NCI-H128 (cell line): ENCODE results near the gene SHC4.

ENCODE experiments used
- DNase-seq: peaks from one replicate; lab custom pipeline; 2025; ENCODE audit not compliant: unreplicated experiment; lab: John Stamatoyannopoulos, UW

SHC4 gene, protein sequence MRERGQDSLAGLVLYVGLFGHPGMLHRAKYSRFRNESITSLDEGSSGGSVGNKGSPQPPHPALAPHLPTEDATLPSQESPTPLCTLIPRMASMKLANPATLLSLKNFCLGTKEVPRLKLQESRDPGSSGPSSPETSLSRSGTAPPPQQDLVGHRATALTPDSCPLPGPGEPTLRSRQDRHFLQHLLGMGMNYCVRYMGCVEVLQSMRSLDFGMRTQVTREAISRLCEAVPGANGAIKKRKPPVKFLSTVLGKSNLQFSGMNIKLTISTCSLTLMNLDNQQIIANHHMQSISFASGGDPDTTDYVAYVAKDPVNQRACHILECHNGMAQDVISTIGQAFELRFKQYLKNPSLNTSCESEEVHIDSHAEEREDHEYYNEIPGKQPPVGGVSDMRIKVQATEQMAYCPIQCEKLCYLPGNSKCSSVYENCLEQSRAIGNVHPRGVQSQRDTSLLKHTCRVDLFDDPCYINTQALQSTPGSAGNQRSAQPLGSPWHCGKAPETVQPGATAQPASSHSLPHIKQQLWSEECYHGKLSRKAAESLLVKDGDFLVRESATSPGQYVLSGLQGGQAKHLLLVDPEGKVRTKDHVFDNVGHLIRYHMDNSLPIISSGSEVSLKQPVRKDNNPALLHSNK

DNA sequence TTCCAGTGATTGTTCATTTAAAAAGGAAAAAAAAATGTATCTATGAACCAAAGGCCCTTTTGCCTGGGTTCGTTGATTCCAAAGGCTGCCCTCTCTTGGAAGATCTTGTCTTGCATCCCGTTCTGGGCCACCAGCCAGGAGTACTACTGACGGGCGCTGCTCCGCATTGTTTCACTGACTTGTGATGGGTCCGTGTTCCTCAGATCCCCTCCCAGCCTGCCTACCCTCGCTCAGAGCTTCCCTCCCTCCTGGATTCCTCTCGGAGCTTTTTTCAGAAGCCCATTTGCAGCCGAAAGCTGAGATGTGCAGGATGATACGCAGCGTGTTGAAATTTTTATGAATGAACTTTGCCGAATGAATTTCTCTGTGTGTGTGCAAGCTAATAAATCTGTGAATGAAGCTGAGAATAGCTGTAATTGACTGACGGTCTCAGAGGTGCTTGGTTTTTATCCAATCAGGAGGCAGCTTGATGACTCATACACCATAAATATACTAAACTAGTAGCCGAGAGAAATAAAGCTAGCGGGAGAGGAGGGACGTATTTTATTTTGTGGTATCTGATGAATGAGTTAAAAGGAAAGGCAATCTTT, at the start of gene SHC4:
Gene SHC4 (minus strand): TSS at position 396 of the 590 bp plus-strand sequence. CDS start 904 bp downstream, outside the sequence.
- DNase-seq, result no peak

DNA sequence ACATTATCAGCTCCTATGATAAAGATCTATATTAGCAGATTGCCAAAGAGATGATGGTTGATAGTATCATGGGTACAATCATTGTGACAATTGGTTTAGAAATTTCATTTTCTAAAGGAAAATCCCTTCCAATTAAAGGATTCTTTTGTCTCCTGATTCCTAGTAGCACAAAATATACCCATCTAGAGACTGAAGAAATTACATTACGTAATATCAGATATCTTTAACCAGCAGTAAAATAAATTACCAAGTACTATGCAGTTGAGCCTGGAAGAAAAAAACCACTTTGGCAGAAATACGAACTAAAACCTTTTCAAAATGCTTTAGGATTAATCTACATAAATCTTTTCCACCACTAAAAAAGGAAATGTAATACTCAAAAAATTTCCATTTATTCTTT, 35.6 kb upstream of the SHC4 start:
- no peak for DNase-seq

DNA sequence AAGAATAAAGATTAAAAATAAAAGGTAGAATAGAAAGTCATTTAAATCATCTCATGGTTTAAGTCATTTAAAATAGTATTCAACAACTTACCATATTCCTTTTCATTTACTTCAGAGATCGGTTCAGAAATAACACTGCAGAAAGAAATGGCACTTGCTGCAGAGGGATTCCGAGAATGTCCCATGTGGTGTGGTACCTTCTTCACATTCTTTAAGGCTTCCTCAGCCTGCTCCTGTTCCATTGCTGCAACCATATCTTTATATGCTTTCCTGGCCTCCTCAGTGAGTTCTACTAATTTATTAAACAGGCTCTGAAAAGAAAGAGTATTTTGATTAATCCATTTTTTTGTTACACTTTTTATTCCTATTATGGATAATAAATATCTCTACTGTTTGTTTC, 32.6 kb upstream of the SHC4 start:
- DNase-seq, result no peak

DNA sequence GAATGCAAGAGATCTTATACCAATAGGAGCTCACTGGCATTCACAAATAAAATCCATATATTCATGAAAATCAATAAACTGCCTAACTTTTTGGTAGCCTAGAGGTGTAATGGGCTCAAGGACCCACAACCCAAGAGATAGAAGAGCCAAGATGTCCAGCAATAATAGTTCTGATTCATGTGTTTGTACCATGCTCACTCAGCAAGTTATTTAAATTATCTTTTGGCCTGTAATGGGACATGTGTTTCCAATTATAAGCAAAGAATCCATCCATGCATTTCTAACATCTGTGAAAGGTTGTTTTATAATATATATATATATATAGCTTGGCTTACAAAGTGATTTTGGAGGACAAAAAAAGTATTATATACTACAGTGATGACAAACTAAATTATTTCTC, 29.7 kb upstream of the SHC4 start:
- DNase-seq, result no peak

DNA sequence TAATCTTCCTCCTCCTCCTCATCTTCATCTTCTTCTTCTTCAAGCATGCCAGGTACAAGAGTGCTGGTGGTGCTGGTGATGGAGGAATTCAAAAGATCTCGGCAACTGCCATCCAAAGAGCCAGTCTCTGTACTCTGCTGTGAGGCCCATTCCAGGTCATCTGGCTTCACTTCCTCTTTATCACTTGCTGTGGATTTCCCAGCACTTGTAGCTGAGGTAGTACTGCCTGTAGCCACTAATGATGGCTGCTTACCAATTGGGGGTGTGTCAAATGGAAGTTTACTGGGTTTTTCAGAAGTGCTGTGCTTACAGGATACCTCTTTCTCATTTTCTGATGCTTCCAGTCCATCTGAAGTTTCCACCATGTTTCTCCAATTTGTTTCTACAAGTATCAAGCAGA, 28.8 kb upstream of the SHC4 start:
- no peak for DNase-seq

DNA sequence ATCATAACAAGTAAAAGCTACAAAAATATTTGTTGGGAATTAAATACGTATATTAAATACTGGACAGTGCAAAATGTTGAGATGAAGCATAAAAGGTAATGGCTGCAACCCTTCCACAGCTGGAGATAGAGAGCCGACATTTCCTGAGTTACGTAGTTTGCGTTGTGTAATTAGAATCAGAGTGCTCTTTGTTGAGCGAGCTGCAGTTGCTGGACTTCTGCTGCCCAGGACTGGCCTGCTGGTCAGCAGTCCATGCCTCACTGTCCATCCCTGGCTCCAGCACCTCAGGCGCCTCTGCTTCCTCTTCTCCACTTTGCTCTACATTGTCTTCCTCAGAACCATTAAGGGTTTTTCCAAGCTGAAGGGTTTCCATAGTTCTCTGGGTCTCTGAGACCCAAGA, 28.4 kb upstream of the SHC4 start:
- no peak for DNase-seq

DNA sequence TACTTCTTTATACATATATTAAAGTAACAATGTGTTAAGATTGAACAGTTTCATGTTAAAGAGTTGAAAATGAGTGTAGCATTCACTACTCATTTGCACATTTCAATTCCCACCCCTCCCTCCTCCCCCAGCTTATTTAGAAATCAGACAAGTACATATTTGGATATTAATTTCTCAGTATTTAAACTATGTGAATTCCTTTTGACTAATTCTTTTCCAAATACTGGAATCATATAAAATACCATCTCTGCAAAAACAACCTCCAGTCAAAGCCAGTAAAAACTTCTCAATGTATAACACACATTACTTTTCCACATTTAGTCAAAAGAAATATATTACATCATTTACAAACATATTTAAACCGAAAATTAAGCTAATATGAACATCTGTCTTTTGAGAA, 25.5 kb upstream of the SHC4 start:
- no peak for DNase-seq

DNA sequence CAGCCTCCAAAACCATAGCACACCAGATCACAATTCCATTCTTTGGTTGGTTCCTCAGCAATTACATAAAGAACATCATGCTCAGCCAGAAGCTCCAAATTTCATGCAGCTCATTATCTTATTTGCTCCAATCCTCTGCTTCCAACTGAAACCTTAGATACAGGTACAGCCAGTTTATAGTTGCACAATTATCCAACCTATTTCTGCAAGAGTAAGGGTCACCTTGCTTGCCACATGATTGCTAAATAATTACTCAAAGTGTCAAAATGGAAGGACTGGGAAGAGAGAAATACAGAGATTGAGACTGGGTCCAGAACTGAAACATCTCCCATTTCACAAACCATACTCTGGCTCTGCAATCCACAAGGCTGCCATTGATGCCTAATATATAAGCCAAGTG, 23.4 kb upstream of the SHC4 start:
- no peak for DNase-seq

DNA sequence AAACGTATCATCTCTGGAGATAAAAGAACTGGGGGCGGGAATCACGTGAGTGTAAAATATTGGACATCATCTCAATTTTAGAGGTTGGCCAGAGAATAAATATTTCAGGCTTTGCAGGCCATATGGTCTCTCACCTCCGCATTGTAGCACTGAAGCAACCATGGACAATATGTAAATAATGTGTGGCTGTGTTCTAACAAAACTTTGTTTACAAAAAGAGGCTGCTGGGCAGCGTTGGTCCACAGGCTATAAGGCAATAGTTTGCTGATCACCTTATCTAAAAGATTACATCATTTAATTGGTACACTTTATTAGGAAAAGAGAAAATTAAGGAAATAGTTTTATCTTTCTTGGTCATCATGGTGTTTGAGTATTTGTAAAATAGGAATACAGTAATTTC, 22.5 kb upstream of the SHC4 start:
- no peak for DNase-seq

DNA sequence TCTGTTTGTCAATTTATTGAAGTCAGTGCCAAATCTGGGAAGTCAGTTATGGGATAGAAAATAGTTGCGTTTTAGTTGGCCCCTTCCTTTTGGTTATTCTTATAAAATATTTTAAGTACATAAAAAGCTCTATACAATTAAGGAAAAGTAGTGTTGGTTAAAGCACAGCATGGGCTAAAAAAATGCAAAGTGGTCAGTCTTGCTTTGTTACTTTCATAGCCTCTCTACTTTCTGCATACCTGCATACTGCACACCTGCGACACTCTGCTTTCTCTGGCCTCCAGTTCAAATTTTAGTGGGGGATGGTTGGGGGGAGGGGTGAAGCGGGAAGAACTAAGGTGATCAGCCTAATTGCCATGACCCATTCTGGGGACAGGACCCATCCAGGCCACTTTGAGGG, 21.8 kb upstream of the SHC4 start:
- no peak for DNase-seq

DNA sequence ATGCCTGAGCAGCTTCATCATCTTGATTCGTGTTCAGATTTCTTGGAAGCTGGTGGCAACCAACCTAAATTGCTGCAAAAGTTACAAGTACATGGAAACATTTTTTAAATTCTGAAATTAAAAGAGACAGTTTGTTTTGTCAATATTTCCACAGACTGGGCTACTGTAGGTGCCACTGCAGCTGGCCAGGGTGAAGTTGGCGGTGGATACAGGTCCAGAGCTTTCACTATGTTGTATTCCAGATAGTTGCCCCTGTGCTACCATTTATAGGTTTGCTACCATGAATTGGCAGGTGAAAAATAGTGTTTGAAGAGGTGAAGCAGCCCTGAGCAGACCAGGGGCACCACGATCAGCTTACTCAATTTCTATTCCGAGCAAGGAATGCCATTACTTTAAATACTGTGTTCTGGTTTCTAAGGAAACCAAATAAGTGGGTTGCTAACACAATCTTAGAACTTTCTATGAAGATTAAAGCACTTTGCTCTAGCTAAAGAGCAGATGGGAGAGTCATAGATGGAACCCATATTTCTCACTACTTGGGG, 21.2 kb upstream of the SHC4 start:
- no peak for DNase-seq

DNA sequence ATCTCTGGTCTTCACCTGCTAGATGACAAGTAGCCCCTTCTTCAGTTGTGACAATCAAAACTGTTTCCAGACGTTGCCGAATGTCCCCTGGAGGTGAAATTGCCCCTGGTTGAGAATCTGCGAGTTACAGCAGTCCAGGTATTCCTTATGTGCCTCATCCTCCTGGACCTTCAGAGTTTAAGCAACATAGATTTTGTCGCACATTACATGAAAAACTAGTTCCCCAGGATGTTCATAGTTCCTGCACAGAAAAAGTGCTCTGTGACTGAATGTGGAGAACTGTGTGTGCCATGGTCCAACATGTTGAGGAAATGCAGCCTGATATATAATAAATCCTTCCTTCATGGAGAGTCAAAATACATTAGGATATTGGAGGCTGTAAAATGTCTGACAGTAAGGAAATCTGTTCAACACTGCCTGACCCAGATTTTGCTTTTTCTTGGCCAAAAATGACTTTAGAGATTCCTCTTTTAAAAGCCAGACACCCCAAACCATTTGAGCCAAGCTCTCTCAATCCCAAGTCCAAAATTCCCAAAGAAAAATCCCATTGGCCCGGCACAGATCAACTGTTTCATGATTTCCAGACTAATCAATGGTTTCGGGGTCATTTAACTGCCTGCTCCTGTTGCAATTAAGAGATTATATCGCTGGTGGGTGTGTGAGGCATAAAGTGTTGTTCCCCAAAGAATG, 20.4 kb upstream of the SHC4 start:
- no peak for DNase-seq

DNA sequence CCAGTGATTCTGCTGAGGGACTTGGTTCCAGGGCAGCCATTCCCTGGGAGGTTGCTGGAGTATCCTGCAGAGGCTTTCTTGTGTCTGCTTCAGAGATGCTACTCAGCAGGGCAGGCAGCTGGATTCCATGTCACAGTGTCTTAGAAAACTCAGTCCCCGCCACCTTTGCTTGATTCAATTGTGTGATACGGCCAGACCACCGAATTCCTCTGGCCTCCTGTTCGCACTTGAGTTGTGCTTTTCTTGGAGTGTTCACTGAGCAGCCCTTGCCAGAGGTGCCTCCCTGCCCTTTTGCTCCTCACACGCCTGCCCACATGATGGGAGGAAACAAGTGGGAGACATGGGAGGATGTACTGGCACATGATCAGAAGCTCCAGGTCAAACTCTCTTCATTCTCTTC, 19.6 kb upstream of the SHC4 start:
- no peak for DNase-seq

DNA sequence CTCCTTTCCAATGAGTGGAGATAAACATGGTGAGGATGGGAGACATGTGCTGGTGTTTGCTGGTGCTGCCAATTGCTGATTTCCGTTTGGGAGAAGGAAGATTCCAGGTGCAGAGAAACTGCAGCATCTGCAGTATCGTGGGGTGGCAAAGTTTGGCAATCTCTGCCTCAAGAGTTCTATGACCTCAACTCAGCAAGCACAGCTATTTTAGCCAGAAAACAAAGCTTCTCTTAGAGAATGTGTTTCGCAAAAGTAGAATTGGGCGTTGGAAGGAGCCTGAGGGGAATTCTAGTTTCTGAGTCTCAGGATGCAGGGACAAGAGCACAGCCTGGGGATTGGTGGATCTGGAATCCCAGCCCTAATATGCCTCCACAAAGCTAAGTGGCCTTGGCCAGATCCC, 18.2 kb upstream of the SHC4 start:
- DNase-seq, result no peak

DNA sequence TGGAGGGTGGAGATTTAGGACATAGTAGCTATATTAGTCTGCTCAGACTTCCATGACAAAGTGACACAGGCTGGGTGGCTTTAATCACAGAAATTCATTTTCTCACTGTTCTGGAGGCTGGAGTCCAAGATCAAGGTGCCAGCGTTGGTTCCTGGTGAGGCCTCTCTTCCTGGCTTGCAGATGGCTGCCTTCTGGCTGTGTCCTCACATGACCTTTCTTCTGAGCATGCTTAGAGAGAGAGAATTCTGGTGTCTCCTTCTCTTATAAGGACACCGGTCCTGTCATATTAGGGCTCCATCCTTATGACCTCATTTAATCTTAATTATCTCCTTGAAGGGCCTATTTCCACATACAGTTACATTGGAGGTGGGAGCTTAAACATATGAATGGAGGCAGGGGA, 14.9 kb upstream of the SHC4 start:
- no peak for DNase-seq

DNA sequence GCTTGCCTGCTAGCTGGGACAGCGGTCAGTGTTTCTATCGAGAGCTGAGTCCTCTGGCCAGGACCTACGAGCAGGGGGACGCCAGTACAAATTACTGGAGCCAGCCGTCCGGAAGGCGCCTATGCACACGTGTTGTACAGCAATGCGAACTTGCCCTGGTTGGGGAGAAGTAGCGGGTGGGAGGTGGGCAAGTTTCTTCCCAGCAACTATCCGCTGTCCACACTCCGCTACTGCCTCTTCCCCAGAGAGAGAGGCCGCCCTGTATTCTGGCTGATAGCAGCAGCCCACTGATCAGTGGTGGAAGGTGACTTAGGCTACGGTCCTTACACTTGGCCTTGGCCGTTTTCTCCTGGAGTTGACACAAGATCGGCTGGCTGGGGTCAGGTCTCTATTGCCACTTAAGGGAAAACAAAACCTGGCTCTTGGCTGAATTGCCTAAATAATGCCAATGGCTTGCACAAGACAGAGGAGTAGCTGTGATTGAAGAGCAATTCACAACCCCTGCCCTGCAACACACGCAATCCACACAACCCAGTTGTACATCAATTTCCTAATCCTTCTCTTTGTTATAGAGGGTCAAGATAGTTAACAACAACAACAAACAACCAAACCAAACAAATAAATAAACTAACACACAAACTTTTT, 12.8 kb upstream of the SHC4 start:
- DNase-seq, result no peak

DNA sequence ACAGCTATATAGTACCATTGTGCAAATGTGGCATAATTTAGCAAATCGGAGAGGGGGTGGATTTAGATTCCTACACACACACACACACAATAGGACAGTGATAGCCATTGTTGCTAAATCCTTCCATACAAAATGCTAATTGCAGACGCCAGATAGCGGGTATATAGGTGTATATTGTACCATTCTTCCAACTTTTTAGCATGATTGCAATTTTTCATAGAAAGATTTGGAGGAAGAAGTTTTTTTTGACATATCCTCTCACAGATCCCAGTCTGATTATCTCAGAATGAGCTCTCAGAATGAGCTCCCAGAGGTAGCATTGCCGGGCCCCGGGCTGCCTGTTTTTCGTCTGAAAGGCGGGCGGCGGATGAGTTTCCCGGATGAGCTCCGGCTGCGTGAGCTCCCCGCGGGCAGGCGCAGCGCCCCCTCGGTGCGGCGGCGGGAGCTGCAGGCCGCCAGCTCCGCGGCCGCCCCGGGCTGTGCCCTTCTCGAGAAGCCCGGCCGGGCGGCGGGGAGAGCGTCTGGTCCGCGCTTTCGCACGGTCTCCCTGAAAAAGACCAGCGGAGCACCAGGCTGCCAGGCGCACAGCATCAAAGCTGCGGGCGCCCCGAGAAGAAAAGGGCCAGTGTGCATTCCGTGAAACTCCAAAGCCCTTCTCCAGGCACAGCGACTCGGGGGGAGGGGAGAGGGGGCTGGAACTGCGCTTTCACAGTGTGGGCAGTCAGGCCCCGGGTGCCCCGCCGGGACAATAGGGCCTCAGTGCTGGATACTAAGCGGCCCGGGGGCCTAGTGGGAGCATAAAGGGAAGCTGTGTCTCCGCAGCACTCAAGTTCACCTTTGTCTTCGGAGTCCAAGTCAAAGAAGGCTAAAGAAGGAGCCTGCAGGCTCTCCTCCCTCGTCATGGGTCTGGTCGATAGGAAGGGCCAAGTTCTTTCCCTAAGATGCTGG, 12.0 kb upstream of the SHC4 start:
- DNase-seq, result peak; percentile 23

DNA sequence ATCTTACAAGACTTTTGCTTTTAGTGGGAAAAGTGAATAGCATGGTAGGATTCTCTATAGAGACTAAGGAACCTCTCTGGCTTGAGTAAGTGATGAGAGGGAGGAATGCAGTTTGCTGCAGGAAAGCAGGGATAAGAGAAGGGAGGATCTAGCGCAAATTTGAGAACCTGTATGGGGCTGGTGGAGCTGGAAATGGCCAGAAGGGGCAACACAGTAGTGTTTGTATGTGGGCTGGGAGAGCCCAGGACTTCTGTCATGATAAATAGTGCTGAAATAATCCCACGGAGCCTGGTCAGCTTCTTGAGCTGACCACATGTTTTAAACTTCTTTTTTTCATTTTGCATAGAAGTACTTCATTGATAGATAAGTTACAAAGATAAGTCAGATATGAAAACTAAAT, 11.2 kb upstream of the SHC4 start:
- DNase-seq, result no peak

DNA sequence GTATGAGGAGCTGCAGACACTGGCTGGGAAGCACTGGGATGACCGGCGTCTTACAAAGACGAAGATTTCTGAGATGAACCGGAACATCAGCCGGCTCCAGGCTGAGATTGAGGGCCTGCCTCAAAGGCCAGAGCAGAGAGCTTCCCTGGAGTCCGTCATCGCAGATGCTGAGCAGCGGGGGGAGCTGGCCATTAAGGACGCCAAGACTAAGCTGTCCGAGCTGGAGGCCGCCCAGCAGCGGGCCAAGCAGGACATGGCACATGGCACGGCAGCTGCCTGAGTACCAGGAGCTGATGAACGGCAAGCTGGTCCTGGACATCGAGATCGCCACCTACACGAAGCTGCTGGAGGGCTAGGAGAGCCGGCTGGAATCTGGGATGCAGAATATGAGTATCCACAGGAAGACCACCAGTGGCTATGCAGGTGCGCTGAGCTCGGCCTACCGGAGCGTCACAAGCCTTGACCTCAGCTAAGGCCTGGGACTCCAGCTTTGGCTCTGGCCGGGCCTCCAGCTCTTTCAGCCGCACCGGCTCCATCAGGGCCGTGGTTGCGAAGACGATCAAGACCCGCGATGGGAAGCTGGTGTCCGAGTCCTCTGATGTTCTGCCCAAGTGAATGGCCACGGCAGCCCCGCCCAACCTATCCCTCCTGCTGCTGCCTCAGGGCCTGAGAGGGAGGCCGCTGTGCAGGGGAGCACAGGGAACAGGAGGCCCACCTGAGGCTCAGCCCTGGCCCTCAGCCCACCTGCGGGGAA, 9.2 kb upstream of the SHC4 start:
- DNase-seq, result no peak
